HS-27A (cell line): ENCODE measurements around the gene TIMM23.
A peak's percentile ranks its signal among the peaks of the same experiment; 100 is the strongest.
"Not testable (repeated sequence)": the region's sequence is repeated elsewhere in the genome, so short reads cannot be mapped to it uniquely, and the experiment has no call there.

Experiments
- DNase-seq: peaks from one replicate; pipeline ENCODE4 v3.0.0-alpha.2; 2012; ENCODE audit warnings: low read depth, missing footprints

Gene TIMM23

DNA sequence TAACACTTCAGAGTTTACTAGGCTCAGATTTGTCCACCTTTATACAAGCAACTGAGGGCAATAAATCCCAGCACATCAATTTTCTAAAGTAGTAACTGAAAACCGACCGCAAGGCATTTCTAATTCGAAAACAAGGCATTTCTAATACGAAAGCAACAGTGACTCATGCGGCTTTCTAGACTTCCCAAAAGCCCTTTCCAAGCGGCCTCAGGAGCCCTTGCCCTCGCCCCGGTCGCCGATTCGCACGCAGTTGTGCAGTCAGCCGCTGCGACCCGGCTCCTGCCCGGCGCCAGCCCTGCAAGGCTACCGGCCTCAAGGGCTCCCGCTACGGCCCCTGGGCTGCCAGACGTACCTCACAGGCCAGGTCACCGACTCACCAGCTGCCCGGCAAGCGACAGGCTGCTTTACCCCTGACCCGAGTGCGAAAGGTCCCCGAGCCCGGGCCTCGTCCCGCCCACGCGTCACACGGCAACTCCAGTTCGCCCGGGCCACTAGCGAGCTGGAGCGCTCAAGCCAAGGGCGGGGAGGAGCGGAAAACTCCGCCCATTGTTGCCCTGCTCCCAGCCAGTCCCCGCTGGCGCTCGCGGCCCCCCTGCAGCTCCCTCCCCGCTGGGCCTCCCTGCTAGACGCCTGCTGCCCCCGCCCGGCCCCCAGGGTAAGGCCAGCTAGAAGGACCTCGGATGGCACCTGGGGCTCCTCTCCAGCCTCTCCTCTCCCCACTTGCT is 50.9 kb downstream of the TIMM23 start:
- peak; percentile 54 for DNase-seq

DNA sequence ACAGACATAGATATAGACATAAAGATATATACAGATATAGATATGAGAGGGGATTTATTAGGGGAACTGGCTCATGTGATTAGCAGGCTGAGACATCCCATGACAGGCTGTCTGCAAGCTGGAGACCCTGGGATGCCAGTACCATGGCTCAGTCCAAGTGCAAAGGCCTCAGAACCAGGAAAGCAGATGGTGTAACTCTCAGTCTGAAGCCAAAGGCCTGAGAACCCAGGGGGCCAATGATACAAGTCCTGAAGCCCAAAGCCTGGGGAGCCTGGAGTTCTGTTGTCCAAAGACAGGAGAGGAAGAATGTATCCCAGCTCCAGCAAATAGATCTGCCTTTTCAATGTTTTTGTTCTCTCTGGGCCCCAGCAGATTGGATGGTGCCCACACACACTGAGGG is 52.7 kb downstream of the TIMM23 start:
- no peak for DNase-seq

DNA sequence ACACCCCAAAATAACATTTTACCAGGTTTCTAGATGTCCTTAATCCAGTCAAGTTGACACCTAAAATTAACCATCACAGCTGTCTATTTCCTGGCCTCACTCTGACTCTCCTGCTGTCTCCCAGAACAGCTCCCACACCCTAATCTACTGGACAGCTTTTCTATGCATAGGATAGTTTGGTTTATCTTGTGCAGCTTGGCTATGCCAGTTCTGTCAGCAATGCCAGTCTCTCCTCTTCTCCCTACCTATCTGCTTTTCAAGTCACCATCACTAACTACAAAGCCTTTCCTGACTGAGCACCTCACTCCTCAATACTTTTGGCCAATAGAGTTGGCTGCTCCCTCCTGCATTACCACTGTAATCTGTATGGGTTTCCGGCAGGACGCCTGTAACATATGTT is 53.1 kb downstream of the TIMM23 start:
- no peak for DNase-seq

DNA sequence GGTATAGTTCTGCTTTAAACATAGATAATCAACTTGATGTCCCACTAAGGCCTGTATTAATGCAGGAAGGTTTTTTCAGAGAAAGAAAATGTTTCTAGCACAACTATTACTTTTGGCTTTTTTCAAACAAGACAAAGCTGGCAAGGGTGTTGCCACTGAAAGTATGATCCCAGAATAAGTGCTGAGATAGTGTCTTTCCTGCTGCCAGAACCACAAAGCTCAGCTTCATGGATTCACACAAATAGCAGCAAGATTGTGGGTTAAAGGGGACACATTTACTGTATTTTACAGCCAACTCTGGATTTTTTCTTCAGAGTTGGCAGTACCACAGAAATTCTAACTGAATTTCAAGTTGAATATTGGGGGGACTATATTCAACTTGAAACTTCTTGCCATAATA is 53.8 kb downstream of the TIMM23 start:
- DNase-seq, result no peak

DNA sequence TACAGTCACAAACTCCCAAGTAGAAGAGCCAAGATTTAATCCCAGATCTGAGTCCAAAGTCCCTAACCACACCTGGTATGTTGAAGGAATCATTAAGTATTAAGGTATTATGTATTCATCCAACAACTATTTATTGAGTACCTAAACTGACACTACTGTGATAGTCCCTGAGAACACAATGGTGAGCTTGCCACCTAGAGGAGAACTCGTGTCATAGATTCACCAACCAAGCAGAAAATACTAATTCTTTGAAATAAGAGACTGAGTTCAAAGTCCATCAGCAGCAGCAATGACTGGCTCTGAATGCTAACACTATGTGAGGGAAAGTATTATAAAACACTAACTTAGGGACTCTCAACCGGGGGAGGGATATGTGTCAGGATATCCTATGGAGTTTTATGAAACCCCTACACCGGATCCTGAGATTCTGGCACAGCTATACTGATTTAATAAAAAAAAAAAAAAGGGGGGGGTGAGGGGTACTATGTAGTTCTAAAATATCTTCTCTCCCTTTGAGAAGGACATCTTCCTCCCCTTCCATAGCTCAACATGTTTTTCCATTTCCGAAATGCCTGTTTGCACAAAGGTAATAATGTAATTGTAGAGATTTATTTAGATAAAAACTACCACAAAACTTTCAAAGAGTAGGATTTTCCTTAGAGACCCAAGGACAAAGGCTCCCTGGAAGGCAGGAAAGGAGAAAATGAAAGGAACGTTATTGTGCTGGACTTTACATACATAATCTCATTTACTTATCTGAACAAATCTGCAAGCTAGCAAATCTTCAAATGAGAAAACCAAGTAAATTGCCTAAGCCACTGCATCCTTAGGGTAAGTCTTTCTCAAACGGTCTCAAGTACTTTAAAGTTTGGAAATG is 56.5 kb downstream of the TIMM23 start:
- no peak for DNase-seq

DNA sequence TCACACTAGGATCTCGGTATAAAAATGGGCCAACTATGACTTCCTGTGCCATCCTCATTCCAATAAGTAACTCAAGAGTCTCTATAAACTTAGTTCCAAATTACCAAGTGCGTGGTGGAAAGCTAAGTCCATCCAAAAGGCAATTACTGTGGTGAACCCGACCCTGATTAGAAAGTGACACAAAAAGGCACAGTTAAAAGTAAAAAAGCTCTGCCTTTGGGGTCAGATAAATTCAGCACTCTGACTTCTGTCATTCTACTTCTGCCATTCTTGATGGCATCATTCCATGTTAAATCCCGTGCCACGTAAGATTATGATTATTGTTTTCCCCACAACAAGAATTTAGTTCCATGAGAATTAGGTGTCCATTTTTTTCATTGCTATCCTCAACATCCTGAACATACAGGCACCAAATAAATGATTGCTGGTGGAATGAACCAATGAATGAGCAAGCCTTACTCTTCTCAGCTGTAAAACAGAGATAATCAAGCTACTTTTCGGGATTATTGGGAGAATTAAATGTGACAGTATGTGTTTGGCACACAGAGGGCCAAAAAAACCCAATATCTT is 57.3 kb downstream of the TIMM23 start:
- no peak for DNase-seq

DNA sequence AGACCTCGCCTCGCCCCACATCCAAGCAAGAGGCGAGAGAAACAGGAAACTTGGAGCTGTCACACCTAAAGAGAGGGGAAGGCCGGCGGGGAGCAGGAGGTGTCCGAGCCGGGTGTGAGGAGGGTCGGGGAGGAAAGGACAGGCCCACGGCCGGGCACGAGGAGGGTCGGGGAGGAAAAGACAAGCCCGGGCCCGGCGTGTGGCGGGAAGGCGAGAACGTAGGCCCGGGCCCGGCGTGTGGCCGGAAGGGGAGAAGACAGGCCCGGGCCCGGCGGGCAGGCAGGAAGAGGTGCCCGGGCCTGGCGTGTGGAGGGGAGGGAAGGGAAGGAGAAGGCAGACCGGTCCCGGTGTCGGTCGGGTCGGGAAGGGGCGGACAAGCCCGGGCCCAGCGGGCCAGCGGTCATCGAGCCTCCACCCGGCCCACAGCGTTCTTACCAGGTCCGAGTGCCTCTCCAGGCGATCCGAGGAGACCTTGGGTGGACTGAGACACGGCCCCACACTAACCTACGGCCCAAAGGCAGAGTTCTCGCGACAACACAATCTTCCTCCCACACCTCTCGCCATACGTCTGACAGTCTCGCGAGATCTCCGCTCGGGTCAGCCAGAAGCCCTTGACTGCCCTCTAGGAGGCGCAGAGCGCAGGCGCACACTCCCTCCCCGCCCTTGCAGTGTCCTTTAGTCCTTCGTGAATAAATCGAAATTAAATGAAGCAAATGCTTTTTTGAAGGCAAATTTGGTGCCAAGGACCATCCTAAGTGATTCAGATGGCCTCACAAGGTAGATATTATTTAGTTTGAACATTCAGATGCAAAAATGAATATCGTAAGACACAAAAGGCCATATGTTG is 58.0 kb downstream of the TIMM23 start, which contains the start of gene NCOA4:
Gene NCOA4 (minus strand): TSS at position 533 of the 847 bp plus-strand sequence. CDS start 13,943 bp downstream, outside the sequence.
- peak; percentile 82 for DNase-seq

DNA sequence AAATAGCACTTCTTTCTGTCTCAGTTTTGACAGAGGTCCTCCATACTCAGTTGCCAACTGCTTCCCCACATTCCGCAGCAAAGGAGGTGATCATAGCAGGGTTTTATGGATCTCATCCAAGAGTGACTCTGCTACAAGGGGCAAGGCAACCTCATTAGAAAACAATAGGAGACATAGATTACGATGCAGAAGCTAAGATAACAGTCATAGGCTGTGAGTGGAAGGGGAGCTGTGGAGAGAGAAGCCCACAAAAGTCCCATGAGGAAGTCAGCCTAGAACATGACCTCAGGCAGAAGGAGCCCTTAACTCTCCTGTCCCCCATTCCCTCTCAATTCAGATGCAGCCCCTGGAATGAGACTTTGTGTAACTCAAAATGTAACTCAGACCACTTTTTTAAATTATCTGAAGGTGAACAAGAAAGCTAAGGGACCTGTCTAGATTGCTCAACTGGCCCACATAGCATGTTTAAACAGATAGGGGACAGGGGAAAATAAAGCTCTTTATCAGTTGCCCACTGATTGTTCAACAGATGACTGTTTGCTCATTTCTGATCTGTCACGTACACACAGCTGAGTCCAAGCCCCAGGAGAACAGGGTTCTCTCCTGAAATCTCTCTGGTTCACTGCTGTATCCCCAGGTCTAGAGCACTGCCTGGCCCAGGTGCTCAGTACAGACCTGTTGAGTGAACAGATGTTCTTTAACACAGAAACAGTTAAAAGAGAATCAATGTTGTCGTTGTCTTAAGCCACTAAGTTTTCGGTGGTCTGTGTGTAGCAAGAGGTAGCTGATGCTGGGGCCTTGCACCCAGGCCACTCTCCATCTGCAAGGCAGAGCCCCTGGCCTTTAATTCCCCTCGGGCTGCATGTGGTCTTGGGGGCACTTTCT is 59.6 kb downstream of the TIMM23 start:
- DNase-seq, result no peak

DNA sequence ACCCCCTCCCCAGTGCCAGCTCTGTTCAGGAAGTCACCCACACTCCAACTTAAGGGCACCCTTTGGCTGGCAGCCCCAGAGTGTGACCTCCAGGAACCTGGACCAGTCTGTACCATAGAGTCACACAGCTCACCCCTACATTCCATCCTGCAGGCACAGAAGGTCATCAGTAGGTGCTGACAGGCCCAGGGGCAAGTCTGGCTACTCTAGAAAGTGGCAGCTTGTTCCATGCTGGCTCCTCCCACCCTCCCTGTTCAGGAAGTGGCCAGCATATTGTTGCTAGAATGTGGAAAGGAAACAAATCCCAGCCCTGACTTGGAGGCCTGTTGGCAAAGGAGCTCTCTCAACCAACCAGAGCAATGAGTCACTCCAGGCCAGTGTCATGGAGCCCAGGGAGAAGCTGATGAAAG is 61.3 kb downstream of the TIMM23 start:
- no peak for DNase-seq

DNA sequence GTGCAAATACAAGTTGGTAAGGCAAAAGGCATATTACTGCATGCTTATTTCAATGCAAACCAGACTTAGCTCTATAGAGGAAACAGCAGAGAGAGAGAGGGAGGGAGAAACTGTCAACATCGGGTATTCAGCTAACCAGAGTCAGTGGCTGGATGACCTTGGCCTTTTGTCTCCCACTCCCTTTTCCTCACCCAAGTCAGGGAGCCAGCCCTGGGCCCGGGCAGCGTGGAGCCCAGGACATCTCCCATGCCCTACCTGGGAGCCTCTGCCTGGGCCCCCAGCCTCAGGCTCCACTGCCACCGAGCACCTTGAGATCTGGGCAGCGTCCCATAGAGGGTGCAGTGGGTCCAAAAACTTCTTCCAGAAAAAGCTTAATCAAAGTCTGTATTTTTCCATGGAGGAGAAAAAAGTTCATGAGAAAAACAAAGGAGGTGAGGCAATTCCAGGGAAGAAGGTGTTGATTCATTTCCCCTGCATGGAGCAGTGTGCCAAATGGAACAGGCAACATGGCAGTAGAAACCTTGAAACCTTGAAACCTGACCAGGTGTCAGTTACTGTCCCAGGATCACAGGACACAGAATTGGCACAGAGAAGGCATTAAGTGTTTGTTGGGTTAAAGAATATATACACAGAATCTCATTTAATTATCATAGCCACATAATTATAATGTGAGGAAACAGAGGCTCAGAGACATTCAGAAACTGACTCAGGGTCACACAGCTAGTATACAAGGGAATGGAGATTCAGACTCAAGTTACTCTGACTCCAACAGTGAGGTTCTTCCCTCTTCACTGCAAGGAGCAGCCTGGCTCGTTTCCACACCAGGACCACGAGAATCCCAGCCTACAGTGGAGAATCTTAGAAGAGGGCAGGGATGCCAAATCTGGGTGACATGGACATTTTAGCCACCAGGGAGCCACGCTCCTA is 63.9 kb downstream of the TIMM23 start:
- DNase-seq, result no peak

DNA sequence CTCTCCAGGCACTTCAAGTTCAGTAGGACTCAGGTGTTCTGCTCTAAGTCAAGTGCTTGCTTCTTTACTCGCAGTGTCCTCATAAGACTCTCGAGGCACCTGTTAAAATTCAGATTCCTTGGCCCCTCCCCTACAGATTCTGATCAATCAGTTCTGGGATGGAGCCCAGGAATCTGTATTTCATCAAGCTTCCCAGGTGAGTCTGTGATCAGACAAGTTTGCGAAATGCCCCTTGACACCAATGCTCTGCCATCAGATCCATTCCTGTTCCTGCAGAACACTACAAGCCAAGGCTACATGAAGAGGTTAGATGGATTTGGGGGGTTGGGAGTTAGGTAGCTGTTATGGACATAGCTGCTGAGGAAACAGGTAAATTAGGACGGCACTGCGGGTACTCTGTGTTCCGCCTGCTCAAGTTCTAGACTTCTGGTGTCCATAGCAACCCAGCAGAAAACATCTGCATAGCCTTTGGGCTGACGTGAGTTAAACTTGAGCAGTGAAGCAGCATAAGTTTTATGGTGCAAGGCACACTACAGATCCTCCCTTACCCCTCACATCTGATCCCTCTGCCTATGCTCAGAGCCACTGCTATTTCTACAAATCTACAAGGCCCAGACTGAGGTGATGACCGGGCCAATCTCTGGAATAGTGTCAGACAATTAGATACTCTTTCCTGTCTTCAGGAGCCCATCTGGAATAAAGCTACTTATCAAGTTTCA is 65.0 kb downstream of the TIMM23 start:
- DNase-seq, result no peak

DNA sequence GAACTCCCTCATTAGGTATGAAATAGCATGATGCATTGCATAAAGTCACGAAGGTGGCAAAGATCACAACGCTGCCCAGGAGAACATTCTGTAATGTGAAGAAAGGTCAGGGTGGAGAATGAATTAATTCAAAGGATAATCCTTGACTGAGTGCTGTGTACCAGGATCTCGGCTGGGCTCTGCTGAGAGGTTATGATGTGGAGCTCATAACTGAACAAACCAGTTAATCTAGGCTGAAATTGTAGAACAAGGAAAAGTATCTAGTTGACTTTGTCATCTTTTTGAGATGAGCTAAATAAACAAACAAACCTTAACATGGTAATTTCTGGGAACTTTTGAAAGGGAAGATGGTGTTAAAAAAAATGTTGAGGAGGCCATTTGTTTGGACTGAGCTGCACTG is 67.7 kb downstream of the TIMM23 start:
- no peak for DNase-seq

DNA sequence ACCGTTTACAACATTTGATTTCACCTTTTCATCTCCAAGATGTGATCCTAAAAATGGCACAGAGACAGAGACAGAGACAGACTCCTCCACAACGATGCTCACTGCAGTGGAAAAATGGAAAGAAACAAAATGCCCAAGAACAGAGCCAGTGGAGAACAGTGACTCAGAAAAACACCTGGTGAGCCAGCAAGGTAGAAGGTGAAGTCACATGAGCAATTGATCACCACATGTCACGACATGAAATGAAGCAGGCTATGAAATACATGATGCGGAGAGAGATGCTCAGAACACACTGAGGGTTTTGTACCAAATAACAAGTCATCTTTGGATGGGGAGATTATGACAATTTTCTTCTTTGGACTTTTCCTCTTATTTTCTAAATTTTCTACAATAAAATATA is 70.2 kb downstream of the TIMM23 start:
- no peak for DNase-seq

DNA sequence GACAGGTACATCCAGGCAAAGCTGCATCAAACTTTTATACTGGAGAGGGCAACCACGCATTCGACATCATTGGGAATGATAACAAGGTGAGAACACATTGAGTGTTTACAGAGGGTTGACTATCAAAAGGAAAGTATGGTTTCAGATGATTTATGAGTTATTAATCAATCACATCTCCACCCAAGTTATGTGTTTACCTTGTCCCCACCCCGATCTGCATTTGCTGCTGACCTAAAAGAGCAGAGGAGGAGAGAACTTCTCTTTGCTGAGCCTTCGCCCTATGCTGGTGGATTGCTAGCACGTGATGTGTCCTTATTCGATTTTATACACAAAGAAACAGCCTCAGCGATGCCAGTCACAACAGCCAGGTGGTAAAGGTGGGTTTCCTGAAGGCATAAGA is 74.0 kb downstream of the TIMM23 start, which contains the start of gene MSMB:
Gene MSMB (minus strand): TSS at position 9 of the 400 bp plus-strand sequence. CDS start 32 bp downstream, outside the sequence.
- DNase-seq, result no peak

DNA sequence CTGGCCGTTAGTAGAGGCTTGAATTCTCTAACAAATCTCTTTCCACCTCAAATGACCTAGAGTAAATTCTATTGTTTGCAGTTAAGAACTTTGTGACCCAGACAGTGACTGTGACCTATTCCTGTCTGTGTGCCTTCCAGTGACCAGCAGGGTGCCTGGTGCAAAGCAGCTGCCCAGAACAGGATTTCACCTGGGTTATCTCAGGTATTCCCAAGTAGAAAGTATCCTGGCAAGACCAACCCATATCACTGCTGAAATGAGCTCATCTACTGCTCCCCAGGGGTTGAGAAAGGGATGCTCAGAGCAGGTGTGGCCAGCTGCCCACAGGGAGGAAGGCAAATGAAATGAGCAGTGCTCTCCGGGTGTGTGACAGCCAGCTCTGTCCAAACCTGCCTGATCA is 75.9 kb downstream of the TIMM23 start:
- no peak for DNase-seq

DNA sequence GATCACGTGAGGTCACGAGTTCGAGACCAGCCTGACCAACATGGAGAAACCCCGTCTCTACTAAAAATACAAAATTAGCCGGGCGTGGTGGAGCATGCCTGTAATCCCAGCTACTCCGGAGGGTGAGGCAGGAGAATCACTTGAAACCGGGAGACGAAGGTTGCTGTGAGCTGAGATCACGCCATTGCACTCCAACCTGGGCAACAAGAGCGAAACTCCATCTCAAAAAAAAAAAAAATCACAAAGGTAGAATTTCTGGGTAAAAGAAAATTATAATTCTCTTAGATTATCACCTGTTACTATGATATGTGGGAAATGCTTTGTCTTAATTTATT is 77.2 kb downstream of the TIMM23 start:
- not testable (repeated sequence) for DNase-seq

DNA sequence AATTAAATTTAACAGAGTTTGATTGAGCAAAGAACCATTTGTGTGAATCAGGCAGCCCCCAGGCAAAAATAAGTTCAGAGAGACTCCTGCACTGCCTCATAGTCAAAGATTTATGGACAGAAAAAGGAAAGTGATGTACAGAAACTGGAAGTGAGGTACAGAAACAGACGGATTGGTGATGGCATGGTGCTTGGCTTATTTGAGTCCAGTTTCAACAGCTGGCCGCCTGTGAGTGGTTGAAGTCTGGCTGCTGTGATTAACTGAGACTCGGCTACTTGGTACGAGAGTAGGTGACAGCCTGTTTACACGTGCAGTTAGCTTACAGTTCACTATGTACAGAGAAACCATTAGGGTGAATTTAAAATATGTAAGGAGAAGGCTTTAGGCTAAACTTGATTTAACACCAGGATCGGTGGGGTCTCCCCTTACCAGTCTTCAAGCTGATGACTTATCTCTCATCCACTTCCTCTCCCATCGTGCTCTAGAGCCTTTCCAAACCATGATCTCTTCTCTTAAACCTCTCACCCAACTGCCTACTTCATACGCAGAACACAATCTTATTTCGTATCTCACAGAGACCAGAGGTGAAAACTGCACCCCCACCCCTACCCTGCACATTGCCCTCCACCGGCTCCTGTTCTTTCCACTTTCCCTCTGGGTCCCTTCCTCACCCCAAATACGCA is 78.8 kb downstream of the TIMM23 start:
- DNase-seq, result no peak

DNA sequence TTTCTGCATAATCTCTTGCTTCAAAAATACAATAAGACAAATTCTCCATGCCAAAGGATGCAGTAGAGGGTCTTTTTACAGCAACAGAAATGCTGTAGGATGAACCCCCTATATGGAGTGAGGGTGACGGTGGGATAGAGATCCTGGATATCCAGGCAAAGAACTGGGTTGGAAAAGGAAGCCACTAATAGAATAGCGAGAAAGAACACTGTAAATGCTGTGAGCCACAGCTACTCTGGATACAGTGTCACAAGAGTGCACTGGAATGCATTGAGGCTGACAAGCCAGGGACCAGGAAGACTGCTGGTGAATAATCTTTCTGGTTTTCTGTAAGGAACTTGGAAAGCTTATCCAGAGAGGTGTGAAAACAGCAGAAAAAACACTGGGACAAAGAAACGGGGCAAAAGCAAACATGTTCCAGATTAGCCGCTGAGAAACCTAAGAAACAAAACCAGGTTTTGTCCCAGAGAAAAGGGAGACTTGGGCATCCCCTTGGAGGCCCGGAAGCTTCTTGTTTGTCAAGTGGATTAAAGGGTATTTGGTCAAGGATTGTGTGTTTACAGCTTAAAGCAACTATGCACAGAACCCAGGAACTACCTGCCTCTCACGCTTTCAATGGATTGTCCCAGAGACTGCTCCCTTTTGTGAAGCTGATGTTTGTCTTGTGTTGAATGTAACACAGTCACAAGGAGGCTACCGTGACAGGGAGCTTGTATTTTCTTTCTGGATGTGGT is 79.9 kb downstream of the TIMM23 start:
- no peak for DNase-seq
